Iris pigment epithelial cell (primary cell): ENCODE data around the gene MAT1A.

ENCODE experiments used
- DNase-seq: peaks from one replicate; pipeline ENCODE4 v3.0.0-alpha.2; 2011; ENCODE audit warnings: low read depth

Gene MAT1A

DNA sequence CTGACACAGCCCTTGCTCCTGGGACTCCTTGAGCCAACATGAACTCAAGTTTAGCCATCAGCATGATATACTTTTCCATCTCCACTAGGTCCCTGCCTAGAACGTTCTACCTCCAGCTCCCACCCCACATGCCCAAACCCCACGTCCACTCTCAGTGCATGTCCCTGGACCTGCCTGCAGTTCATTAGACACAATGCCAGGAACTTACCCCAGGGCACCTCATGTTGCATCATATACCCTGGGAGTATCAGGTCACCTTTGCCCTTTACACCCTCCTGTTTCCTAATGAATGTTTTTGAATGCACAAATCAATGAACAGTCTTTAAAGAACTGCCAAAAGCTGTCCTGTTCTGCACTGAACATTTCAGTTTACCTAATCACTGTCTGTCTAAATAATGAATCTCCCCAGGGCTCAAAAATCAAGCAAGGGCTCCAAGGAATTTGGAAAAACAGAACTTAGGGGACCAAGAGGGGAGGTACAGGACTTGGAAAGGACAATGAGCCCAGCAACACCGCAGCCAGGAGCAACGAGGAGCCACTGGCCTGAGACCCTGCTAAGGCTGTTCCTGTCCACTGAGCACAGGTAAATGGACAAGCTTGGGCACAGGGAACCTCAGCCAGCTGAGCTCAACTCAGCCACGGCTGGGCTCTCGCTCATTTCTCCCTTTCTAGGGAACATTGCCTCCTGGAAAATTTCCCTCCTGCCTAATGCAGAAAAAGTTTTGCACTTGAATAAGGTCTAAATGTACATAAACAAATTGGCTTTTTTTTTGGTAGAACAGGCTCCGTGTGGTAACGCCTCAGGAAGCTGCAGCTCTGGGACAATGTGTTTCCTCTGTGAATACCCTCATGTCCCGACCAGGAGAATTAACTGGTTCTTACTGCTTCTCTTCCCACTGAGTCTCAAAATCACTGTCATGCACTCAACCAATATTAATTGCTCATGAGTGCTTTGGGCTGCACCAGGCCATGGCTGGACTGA is 7.4 kb downstream of the MAT1A start:
- DNase-seq: no peak

DNA sequence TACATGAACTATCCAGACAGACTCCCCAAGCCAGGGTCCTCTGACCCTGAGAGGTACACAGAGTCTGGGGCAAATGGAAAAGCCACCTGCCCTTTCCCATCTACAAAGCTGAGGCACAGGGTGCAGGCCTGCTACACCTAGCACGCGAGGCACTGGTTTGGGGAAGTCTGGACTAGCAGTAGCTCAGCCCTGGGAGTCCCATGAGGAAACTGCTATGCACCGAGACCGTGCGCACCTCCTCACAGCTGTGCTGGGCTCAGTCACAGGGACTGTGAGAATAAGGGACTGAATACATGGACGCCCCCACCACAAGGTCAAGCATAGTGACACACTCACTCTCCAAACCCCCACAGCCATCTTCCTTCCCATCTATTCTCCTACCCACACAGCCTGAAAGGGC is 8.2 kb downstream of the MAT1A start:
- DNase-seq: no peak

DNA sequence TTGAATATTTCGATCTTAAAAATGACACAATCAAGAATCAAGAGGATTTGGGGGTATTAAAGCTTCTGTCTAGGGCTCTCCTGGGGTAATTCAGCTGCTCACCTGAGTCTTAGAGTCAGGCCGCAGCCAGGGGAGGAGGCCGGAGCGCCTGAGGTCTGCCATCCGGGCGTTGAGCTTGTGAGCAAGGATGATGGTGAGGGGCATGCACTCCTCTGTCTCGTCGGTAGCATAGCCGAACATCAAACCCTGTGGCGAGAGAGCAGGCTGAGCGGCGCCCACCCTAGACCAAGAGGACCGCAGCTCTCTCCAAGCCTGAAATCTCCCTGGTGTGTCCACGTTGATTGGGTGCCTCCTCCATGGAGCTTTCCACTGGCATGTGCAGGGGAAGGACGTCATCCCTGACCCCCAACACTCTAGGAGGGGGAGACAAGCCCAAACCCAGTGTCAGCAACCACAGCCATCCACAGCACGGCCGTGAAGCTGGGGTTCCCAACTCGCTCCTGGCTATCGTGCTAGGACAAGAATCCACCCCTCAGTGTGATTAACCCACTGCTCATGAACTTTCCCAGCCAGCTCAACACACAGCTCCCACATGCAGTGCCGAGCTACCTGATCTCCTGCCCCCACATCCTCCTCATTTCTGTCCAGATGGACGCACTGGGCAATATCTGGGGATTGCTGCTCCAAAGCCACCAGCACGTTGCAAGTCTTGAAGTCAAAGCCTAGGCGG is 9.2 kb downstream of the MAT1A start:
- DNase-seq: no peak

DNA sequence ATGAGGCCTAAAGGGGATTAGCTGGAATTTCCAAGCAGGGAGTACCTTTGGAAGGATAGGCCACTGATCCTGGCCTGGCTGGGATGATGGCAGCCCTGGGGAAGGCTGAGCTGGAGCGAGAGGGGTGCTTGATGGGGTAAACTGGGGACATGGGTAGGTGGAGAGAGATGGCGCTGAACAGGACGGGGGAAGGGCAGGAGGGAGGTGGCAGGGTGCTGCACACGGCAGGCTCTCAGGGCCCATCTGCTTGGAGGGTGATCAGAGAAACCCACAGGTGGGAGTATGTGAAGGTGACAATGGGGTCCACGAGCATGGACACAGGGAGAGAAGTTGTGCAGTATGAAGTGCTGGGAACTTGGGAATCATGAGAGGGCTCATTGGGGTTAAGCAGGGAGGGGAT is 10.3 kb downstream of the MAT1A start:
- no peak for DNase-seq

DNA sequence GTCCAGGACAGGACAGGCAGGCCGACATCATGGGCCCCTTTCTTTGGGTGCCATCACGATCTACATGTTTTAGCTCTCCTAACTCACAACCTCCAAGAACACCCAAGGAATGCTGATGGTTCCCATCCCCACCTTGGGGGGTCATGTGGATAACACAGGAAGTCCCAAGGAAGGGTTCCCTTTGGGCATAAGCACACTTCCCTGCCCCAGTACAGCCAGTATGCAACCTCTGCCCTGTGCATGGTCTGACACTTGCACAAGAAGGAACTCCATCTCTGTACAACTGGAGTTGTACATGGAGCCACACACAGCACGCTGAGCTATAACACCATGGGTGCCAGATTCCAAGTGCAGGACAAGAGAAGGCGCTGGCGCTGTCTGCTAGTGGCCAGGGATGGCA is 11.0 kb downstream of the MAT1A start:
- DNase-seq: no peak

DNA sequence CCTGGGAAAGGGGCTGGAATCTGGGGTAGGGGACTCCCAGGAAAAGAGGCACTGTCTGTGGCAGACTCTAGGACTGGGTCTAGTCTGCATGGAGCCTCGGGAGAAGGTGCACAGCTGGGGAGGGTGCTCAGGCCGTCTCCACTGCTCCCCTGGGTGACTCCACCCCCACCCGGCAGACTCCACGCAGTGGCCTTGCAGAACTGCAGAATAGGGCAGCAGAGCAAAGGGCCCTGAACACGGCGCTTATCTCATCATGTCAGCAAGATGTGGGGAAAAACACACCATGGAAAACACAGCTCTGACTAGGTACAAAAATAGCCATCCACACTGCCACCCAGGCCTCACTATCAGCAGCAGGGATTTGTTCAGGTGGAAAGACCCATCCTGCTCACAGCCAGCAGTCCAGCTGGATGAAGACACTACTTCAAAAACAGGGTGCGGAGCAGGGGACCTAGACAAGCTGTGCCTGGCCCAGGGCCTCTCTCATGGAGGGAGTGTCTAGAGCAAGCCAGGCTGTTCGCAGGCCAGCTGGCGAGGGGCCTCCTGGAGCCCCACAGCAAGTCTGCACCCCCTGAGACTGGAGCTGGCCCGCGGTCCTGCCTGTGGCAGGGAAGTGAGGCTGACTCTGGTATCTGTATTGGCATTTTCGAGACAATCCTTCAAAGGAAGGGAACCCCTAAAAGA is 11.7 kb downstream of the MAT1A start:
- DNase-seq: no peak

DNA sequence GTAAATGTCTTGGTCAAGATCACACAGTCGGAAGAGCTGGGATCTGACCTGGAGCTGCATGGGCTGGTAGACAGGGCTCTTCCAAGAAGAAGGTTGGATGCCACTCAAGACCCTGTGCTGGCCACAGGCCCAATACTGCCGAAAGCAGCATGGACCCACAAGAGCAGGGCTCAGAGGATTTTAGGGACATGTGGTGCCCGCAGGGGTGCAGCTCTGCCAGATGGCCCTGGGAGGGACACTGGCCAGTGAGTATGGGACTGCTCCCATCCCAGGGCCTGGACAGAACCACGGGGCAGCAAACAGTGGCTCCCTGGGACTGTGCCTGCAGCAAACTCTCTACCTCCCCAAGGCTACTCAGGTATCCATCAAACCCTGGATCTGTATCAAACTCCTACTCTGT is 12.4 kb downstream of the MAT1A start:
- no peak for DNase-seq

DNA sequence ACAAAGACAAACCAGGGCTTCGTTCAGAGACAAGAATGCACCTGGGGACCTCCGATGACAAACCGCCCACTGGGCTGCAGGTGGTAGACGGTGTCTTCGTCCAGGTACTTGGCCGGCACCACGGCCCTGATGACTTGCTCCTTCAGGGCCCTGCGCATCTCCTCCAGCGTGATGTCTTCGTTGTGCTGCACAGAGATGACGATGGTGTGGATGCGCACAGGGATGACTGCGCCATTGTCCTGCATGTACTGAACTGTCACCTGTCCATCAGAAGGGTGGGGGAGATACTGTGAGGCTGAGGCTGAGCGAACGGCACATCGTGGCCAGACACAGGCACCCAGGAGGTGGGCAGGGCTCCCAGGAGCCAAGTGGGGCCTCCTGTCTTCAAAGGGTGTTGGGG is 13.1 kb downstream of the MAT1A start:
- DNase-seq: no peak

DNA sequence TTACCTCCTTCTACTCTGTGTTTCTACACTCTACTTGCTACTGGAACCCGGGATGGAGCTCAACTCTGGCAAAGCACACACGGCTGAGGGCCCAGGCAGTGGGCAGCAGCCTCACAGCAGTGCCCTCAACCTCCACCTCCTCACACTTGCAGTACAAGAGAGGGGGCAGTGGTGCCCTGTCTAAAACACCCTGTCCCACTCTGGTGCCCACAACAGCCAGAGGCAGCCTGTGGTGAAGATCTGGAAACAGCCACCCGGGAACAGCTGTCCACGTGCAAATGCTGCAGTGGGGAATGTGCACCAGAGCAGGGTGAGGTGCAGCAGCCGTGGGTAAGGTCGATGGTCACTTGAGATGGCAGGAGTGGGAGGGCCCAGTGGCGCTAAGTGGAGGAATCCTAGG is 13.7 kb downstream of the MAT1A start:
- no peak for DNase-seq

DNA sequence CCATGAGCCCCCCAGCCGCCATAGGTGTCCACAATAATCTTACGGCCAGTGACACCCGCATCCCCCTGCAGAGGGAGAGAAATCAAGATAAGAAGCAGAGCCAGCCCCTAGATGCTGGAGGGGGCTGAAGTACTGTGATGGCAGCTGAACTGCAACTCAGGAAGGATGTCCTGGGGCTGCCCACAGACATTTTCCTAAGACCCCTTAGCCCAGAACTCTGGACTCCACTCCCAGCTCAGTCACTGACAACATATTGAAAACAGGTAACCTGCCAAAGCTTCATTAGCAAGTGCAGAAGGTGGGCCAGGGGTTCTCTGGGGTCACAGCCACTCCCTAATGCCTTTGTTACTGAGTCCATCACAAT is 14.3 kb downstream of the MAT1A start:
- no peak for DNase-seq

DNA sequence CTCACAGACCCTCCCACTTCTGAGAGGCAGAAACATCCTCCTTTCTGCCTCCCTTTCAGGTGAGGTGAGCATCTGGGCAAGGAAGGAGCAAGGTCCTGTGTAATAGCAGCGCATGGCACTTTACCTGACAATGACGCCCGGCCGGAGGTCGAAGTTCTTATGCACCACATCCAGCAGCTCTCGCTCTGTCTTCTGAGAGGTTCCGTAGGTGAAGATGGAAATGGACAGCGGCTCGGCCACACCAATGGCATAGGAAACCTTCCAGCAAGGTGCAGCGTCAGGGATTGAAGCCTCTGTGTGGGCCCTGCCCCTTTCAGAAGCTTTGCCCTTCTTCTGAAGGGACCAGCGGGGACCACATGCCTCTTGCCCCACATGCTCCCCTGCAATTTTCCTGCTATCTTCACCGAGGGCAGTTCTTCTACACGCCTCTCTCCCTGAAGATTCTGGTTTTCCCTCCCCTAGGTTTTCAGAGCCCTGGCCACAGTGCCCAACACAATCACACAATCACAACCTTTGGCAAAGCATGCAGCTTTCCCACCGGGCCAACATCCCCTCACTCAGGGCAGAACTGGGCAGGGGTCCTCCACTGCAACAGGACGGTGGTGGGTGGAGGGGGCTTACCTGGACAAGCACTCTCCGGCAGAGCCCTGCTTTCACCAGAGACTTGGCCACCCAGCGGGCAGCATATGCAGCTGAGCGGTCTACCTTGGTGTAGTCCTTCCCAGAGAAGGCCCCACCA is 14.9 kb downstream of the MAT1A start:
- no peak for DNase-seq

DNA sequence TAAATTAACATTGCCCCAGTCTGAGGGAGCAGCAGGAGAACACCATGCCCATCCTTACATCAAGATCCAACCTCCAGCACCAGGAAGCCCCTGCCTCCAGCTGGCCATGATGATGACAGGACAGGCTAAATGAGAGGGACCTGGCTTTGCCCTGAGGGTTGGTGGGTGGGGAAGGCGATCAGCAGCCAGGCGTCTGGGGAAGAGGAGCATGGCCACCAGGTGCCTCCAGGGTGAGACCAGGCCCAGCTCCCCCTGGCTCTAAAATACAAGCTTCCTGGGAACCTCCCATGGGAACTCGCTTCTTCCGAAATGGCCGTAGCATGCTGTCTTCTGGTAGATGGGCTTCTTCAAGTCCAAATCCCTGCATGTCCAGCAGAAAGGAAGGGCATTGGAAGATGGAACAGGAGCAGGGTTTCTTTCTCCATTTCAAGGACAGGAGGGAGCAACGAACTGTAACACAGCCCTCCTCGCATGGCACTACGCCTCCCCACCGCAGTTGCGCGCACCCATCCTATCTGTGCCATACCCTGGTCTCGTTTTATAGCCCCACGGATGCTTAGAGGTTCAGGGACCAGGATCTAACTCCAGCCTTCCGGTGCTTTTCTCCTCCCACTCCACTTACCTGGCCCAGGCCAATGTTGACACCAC is 15.8 kb downstream of the MAT1A start:
- no peak for DNase-seq

DNA sequence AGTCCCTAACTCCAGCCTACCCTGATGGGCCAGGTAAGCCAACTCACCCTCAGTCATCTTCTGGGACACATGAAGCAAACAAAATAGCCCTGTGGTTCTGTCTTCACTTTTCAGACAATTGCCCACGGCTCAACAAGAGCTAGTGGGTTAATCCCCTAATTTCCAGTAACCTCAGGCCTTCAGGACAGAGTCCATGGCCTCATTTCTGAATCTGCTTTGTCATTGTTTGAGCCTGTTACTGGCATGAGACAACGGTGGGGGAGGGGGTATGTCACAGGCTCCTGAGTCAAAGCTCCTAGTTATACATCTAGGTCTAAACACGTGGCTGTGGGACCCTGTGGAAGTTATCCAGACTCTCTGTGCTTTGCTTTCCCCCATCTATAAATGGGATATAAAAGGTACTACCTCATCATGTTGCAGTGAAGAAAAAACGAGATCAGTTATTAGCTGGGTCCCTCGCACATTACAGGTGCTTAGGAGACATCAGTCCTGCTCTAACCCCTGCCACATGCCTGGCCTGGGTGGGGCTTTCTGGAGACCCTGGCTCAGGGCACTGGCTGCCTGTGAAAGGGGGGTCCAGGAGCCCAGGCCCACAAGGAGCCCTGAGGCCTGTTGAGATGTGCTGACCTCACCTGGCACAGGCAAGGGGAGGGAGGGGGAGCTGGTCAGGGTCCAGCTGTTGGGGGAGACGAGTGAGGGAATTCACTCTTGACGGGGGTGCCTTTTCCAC is 16.5 kb downstream of the MAT1A start:
- DNase-seq: no peak

DNA sequence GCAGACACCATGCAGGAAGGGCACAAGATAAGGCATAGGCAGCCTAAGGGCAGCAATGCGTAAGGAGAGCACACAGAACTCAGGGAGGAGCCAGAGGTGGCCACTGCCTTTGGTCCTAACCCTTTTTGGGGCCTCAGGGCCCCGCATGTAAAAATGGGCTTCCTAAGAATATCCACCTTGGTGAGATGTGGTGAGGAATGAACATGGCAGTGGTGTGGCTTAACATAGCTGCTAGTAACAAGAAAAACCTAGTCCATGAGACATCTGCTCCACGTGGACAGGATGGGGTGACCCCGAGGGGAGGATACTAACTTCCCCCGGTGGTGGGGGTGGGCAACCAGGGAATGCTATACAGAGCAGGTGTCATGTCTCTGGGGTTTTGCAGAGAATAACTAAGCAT is 18.0 kb downstream of the MAT1A start:
- DNase-seq: no peak

DNA sequence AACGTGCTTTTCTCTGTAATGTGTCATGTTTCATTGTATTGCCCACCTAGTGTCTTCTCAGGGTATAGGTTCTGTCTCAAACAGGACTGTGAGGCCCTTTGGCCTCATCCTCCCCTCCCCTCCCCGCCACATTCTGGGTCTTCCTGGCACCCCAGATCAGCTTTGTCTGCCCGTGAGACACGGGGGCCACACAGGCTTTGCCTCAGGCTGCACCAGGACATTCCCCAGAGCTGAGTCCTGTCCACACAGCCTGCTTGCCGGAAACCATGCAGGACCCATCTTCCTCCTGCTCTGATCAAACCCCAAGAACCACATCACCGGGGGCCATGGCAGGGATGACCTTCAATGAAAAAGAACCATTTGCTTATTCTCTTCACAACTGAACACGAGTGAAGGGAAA is 18.6 kb downstream of the MAT1A start:
- no peak for DNase-seq

DNA sequence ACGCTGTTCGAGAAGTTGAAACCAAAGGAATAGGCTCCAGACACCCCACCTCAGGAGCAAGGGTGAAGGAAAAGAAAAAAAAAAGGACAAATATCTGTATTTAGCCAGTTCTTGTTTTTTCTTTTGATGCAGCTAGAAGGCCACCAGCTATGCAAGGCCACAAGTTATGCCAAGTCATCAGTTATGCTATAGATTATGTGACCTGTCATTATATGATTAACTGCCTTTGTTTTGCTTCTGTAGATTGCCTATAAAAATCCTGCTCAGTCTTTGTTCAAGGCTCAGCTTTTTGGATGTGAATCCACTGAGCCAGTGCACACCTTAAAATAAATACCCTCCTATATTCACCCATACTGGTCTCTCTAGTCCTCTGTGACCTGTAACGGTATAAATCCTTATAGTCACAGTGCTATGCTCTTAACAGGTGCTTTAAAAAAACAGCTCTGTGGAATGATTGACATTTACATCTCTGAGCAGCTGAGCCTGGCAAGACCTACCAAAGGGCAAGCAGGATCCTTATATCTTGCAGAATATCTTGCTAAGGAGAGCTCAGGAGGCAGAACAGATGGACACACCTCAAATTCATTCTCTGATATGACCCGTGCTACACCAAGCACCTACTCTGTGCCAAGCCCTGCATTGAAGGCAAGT is 20.4 kb downstream of the MAT1A start:
- no peak for DNase-seq

DNA sequence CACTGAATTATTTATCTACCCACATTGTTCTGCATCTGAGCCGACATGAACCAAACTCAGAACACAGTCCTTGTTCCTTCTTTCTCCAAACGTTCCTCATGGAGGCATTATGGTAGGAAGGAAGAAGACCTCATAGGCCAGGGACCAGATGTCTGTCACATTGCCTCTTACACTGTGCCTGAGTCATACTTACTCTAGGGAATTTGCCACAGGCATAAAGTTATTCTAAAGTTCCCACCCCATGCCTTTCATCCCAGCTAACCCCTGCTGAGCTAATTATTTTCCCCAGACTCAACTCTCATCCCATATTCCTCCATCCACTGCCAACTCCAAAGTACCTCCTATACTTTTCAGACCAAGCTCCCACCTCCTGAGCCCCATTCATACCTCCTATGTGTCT is 21.2 kb downstream of the MAT1A start:
- no peak for DNase-seq

DNA sequence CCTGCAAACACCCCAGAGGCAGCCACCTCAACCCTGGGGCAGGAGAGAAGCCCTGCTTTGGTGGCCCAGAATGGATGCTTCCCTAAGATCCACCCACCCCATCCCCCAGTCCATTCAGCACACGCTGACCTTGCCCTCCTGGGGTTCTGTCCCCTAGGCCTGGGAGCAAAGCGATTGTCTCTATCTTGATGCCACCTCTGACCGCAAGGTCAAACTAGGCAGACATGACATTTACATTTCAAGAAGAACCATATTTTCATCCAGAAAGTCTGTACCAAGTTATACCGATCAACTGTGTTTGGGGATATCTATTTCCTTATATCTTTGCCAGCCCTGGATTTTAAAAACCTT is 23.0 kb downstream of the MAT1A start:
- DNase-seq: no peak

DNA sequence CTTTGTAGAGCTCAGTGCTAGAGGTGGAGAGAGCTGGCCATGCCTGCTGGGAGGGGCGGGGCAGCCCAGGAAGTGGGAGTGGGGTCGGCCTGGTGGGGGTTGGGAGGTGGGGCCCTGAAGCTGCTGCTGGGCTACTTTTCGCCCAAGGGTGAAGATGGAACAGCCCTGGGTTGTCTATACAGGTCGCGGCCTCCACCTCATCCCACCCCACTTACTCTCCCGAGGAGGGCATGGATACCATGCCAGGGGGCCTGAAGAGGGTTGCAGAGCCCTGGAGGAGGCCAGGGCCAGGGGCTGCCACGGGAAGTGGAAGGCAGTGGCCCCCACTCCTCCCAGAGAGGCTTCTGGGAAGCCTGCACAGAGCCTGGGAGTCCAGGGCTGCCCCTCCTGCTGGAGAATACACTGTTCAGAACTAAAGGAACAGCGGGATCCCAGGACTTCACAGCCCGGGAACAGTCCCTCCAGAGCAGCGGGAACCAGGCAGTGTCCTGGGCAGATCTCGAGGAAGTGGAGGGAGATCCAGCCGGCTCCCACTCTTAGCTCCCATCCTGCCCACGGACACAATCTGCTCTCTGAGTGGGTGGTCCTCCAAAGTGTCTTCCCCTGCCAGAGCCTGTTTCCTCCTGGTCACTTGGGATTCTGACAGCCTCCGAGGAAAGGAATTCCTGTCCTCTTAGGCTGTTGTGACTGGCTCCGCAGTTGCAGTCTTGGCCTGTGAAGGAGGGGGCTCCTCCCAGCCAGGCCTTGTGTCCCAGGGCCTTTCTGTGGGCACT is 23.5 kb downstream of the MAT1A start:
- no peak for DNase-seq
